Left lobe of liver (tissue), 2 donors: ENCODE measurements around the gene CBX1. TPM values are rescaled to one million over a fixed set of nuclear protein-coding genes. Genes with fewer than 3 reads are reported as not detected.

Experiments used
- ATAC-seq: fragments of 200-7000 bp; cut with Tn5 transposase; one replicate; pipeline ENCODE4 v1.9.1; 2020; ENCODE audit warnings: mild to moderate bottlenecking, moderate library complexity
- DNase-seq: peaks from one replicate; pipeline ENCODE4 v3.0.0-alpha.2; 2020; ENCODE audit warnings: low spot score
- total RNA-seq: library from RNA; stranded (reverse); gene quantifications from one replicate; pipeline ENCODE4 v1.2.1, GENCODE V29; 2021
- donor health status: DM: no; HTN: no; CAD: no; lungs with moderate emphysema.
- donor health status: DM: no; HTN: yes; CAD: no.

CBX1 gene
- total RNA-seq: 8.2 TPM

- peak; percentile 95 for DNase-seq
- ATAC-seq: peak; percentile 97
These were observed at the start of gene CBX1 for GRCh38 chr17:48101012-48101720. TSS of gene CBX1 (minus strand) at chr17:48101478. CDS start at chr17:48077004, 24,474 bp downstream.

DNA sequence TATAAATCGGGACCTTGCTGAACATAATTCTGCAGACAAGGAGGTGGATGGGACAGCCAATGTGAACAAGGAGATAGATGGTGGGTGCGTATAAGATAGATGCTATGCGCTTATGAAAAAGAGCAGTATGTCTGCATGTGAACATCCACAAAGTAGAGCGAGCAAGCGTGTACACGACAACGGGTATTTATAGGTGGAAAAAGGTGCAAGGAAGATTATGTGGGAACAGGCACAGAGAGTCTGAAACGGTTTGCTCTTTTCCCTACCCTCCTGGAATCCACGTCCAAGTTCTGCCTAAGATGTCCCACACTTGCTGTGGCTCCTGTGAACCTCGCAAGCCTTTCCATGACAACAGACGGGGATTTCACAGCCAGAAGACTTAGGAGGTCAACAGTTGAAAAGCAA lies 49.3 kb upstream of the CBX1 start:
- DNase-seq (no peak), ATAC-seq (no peak)

DNA sequence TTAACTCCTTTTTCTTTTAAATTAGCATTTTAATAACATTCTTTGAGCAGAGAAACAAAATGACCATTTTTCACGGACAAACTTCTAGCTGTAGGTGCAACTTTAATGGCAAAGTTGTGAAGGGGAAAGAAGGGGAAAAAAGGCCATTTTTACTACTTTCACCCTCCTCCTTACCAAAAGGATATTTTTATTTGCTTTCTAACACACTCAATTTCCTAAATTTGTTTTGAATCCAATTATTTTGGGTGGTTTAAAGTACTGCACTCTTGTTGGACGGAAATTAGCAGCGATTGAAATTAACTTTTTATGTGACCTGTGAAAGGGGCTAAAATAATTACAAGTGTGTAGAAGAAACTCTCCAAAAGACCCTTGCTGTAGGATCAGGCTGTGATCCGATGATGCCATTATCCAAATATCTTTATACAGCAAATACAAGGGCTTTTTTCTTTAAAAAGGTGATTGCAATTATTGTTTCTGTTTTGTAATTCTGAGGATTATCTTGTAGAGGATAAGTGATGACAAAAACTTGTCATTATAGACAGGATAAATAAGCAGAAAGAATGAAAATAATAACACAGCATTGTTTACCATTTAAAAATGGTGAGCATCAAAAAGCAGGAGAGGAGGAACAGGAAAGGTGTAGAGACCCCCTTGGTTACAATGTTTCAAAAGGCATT lies 48.6 kb upstream of the CBX1 start:
- DNase-seq: no peak
- ATAC-seq: no peak

DNA sequence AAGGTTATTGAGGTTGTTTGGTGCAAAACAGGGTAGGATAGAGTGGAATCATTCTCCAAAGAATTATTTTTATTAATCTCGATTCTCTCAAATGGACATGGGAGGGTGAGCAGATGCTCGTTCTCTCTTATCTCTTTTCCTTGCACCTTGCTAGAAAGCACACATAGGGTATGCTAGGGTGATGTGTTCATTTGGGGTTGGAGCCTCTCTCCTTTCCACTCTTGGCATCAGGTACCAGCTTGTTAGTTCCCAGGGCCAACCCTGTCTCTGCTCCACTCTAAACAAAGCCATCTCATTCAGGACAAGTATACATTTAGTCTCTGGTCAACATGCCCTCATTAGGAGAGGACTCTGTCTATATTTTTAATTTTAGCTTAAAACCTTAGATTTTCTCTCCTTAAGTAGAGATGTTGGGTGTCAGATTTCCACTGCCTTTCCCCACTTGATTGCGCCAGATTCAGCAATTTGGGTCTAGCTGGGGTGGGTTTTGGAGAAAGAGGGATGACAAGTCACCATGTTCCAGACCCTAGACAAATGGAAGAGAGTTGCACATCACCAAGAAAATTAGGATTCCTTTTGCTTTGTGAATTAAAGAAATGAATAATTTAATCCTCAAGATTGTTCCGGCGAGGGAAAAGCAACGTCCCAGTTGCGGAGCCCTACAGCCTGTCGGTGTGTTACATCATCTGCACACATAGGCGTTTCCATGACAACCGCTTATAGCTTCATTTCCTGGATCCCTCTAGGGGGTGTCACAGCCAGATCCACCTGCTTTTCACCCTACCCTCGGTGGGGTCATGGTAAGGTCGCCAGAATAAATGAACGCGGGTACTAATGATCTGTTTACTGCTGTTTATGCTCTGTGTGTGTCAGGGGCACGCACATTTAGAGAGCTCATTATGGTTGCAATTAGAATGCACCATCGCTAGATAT lies 47.8 kb upstream of the CBX1 start:
- no peak for DNase-seq
- ATAC-seq: no peak

- no peak for DNase-seq
- no peak for ATAC-seq
These were observed 46.9 kb upstream of the CBX1 start for GRCh38 chr17:48148029-48148770.

DNA sequence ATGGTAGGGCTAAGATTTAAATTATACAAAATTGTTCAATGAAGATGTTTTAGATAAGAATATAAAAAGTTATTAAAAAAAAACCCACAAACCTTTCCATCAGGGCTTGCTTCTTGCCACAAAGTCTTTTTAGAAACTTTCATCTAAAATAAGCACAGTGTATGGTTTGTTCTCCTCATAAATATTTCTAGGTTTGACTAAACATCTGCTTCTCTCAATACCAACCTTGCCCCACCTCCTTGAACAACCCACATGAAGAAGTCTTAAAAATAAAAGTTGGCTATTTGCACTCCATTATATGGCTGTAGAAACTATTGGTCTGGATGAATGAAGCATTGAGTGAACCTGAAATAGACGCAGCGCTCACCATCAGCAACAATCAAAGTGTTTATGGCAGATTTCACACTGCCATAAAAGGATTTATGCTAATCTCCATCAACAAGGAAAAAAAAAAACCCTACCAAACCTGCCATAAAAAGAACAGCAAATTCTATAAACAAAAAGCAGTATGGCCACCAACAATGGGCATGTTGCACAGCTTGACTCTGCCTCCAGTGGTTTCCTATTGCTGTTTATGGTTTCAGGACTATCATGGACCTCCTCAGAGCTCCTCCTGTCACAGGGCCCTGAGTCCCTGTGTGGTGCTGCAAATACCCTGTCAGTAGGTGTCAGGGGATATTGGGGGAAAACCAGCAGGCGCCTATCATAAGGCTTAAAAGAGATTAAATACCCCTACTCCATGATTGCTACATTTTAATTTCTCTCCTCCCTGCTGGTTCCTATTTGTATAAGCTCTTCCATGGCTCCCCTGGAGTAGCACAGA lies 43.9 kb upstream of the CBX1 start:
- DNase-seq (no peak), ATAC-seq (no peak)

- DNase-seq (no peak), ATAC-seq (no peak)
These were observed 43.0 kb upstream of the CBX1 start for GRCh38 chr17:48144231-48144630.

DNA sequence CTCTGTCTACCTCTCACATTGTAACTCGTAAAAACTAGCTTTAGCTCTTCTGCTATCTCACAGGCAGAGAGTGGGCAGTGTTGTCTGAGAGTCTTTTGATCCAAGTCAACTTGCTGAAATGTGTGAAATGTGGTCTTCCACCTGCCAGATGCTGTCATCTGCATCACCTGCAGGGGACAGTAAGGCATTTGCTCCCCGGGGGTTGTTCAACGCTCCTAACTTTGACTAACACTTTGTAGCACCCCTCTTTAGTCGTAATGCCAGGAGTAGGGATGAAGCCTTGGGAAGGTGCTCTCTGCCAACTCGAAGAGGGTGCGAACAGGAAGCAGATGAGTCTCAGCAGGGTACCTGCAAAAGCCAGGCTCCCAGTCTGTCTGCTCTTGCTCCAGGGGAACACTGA lies 42.4 kb upstream of the CBX1 start:
- DNase-seq (no peak), ATAC-seq (no peak)

DNA sequence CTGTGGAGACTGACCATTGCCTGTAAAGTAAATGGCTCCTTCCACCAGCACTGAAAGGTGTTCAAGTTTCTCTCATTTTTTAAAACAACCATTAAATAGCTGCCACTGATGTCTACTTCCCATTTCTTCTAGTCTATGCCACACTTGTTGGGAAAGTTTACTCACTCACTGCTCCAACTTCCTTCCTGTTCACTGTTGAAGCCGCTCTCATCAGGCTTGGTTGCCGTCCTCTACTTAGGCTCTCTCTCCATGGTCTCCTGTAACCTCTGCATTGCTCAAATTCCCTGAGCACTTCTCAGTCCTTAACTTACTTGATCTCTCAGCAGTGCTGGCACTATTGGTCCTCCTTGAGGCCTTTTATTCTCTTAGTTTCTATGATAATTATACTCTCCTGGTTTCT lies 38.7 kb upstream of the CBX1 start:
- ATAC-seq (peak; percentile 26), DNase-seq (no peak)

DNA sequence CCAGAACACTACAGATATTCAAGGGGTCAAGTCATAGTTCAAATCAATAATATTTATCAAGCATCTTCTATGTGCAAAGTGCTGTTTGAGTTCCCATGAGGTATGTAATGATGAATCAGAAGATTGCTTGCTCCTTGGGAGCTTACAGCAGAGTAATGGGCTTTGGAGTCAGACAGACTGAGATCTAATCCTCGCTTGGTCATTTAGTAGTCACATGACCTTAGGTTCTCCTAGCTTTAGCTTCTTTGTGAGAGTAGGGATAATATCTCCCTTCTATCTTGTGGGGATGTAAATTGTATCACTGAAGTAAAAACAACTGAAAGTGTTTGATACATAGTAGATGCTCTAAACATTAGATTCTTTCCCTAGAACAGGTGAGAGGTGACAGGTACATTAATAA lies 36.4 kb upstream of the CBX1 start:
- ATAC-seq (no peak), DNase-seq (no peak)

GRCh38 chr17:48134912-48135480 lies 33.7 kb upstream of the CBX1 start:
- DNase-seq: no peak
- peak; percentile 35 for ATAC-seq

DNA sequence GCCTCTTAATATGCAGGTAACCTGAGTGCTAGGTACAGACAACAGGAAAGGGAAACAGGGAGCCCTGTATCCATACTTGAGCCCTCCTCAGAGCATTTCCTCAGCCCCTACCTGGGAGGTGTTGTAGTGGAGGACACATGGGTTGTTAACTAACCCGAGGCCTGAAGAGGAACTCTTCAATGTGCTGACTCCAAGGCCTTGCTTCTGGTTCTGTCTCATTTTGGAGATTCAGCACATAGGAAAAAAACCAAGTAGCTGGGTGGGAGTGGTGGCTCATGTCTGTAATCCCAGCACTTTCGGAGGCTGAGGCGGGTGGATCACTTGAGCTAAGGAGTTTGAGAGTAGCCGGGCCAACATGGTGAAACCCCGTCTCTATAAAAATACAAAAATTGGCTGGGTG lies 31.1 kb upstream of the CBX1 start:
- no peak for DNase-seq
- ATAC-seq: peak; percentile 31

- ATAC-seq (peak; percentile 92), DNase-seq (no peak)
These were observed 30.0 kb upstream of the CBX1 start for GRCh38 chr17:48131216-48131824.

DNA sequence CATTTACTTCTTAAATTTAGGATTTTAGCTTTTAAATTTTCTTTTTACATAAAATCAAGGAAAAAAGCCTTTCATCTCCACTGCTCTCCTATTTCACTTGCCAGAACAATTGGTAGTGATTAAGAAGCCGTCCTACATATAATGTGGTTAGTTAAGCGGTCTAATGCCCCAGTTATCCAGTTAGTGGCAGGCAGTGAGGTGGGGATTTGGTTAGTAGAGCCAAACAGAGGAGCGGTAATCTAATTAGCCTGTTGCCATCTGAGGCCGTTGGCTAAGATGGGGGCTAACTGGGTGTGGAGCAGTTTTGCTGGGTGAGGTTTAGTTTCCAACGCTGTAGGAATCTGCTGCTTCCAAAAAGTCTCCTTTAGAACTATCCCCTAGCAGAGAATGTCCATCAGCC lies 28.7 kb upstream of the CBX1 start:
- ATAC-seq: no peak
- no peak for DNase-seq

GRCh38 chr17:48128400-48128799 lies 27.1 kb upstream of the CBX1 start:
- ATAC-seq: no peak
- DNase-seq: no peak

DNA sequence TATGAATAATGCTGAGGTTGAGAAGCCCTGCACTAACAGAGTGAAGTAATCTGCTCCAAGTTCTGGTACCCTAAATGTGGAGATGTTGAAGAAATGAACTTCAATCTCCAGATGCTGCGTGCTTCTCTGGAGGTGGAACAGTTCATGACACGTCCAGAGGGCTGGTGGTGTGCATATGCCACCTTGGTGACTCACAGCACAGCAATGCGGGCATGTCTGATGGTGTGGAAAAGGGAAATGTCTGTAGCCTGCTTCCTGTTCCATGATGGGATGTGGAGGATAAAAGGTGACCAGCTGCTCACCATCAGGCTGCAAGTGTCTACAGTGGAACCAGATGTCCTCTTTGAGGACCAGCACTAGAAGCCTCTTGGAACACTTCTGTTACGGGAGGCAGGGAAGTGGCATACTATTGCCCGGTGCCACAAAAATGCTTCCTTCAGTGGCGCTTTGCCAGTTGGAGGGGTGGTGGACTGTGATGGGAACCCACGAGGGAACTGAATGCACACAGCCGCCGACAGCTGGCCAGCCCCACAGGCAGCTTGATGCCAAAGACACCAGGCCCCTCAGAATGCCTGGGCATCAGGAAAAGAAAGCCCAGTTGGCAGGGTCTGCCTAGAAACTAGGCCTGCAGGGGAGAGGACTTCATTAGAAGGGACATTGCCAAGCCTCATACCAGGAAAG lies 26.2 kb upstream of the CBX1 start:
- no peak for ATAC-seq
- DNase-seq: no peak

GRCh38 chr17:48126532-48126850 lies 25.2 kb upstream of the CBX1 start:
- DNase-seq (no peak), ATAC-seq (no peak)

DNA sequence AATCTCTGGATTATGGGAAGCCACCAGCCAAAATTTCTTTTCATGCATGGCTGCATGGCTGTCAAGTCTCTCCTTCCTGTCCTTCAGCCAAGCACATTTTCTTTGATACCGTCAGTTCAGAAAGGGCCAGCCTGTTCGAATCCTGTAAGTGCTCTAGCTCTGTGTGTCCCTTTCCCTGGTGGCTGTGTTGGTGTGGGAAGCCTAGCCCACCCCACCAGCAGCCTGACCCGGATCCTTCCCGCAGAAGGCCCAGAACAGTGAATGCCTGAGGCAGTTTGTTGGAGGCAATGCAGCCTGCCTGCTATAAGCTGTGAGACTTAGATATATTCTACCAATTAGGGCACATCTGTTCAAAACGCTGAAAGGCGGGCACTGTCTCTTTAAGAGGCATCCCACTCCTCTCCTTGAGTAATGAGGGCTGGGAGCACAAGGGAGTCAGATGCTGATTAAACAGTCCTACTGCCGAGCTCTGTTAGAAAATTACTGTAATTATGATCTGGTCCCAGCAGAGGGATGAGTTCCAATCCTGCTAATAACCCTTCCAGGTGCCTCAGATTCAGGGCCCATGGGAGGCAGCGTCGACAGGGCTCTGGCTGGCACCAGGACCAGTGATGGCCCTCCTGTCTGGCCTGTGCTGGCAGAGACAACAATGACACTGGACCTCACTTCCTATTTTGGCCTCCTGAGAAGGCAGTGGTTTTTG lies 24.7 kb upstream of the CBX1 start:
- no peak for DNase-seq
- ATAC-seq: no peak
